Epithelial cell of esophagus (primary cell): ENCODE results near the gene GNAS-AS1.

ENCODE experiments used
- DNase-seq: peaks from one replicate; pipeline ENCODE4 v3.0.0; 2010; ENCODE audit warnings: low read depth
- H3K4me3 ChIP-seq: 2 replicates; pipeline ENCODE4 v1.5.1; 2011; ENCODE audit warnings: mild to moderate bottlenecking, low read length, control low read depth
- CTCF ChIP-seq: IDR thresholded peaks from 2 replicates; pipeline ENCODE4 v1.5.1; 2011; ENCODE audit warnings: low read depth, mild to moderate bottlenecking, low read length, control low read depth, inconsistent platforms; ENCODE audit not compliant: insufficient read depth; ENCODE audit errors: missing control alignments

Gene GNAS-AS1

DNA sequence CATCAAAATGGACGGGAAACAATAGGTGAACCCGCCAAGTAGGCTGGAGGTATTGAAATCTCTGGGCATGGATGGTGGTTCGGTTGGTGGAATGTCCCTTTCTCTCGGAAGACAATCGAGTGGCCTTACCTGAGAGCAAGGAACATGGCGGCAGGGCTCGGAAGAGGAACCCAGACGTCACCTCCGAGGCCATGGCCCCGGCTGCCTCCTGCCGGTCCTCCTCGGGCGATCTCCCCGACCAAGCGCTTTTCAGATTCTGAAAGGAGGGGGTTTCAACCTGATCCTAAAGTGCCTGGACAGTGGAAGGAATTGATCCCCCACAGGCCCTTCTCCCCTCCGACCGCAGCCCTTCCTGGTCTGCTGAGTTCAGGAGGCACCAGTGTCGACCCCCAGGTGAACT, 47.2 kb downstream of the GNAS-AS1 start:
- DNase-seq = no peak
- no peak for TF ChIP-seq CTCF
- no peak overlapping the region for H3K4me3 ChIP-seq

DNA sequence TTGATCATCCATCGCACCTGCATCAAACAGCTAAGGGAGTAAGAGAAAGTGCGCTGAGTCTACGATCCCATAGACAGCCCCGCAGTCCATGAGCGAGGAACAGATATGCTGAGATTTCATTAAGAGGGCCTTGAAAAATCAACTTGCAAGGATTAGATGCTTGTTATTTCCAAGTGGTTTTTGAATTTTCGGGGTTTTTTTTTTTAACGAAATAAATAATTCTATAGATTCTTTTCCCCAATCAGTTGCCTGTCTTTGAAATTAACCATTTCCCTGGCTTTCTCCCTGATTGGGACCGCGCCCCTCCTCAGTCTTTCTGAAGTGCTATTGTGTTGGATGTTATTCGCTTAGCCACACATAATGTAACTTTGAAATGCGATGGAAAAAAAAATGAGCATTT, 48.6 kb downstream of the GNAS-AS1 start:
- H3K4me3 ChIP-seq = no peak overlapping the region
- no peak for DNase-seq
- TF ChIP-seq CTCF = no peak

DNA sequence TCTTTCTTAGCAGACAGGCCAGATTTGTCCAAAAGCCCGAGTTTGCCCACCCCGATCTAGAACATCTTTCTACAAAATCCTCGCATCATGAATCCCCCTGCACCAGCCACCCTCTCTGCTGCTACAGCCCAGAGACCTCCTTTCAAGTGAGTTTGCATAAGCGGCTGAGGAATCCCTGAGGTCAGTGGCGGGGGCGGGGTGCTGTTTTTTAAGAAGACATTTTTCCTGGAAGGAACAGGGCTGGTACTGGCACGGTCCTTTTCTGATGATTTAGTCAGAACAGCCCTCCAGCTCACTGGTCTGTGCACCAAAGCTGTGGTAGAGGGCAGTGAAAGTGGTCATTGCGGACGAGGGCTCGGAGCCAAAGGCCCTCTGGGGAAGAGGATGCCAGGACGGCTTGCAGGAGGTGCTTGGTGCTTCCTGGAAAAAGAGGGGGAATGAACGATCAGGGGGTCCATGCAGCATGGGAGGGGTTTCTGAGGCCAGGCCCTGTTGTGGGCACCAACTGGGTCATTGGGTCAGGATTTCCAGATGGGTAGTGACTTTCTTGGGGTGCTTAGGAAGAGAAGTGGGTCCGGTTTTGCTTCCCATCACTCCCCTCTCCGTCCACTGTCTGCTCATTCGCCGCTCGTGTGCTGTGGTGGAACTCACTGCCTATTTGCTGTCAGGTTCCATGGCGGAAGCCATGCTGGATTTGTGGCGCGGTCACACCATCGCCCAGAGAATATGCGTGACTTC, 50.4 kb downstream of the GNAS-AS1 start:
- H3K4me3 ChIP-seq = no peak overlapping the region
- no peak for TF ChIP-seq CTCF
- DNase-seq = no peak

DNA sequence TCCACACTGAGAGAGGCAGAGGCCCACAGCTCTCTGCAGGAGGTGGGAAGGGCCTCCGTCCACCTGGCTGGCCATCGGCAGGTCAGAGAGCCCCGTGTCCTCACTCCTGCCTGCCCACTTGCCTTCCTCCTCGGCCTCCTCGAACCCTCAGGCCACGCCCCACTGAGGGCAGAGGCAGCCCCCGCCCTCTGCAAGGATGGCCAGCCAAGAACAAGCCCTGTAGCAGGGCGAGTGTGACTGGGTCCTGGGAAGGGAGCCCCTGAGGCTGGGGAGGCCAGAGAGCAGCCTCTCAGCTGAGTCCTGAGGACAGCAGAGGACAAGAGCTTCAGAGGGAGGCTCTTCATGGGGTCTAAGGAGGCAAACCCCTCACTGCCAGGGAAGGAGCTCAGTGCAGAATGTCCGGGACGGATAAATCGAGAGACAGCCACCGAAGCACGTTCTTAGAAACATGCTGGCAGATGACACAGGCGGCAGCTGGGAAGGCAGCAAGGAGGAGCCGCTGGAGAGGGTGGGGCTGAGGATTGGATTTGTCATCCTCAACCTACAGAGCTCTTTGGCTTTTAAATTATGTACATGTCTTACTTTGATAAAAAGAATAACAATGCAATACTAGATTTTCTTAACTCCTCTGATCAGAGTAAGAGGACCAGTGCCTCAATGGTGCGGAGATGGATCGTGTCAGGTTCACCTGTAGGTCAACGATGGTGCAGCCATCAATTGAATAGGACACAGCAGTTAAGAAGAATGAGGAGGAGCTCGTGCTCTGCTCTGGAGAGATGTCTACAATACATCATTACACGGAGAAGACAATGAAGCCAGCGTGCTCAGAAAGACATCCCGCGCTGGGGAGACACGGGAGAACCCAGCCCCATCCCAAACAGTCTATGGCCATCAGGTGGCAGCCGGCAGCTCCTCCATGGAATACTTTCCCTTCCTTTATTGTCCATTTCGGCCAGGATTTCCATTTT, 53.0 kb downstream of the GNAS-AS1 start:
- no peak overlapping the region for H3K4me3 ChIP-seq
- no peak for TF ChIP-seq CTCF
- DNase-seq = no peak

DNA sequence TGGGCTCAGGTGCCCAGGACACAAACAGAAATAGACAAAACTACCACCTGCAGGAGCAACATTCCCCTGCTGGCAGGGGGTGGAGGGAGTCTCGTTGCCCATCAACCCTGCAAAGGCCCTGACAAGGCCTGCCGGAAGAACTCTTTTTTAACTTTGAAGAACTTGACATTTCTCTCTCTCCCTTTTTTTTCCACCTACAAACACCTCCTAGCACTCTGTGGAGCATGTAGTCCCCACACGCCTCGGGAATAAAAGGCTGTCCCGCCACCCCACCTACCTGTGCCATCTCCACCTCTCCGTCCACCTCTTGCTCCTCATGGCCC, 54.8 kb downstream of the GNAS-AS1 start:
- DNase-seq = no peak
- no peak for TF ChIP-seq CTCF
- no peak overlapping the region for H3K4me3 ChIP-seq

DNA sequence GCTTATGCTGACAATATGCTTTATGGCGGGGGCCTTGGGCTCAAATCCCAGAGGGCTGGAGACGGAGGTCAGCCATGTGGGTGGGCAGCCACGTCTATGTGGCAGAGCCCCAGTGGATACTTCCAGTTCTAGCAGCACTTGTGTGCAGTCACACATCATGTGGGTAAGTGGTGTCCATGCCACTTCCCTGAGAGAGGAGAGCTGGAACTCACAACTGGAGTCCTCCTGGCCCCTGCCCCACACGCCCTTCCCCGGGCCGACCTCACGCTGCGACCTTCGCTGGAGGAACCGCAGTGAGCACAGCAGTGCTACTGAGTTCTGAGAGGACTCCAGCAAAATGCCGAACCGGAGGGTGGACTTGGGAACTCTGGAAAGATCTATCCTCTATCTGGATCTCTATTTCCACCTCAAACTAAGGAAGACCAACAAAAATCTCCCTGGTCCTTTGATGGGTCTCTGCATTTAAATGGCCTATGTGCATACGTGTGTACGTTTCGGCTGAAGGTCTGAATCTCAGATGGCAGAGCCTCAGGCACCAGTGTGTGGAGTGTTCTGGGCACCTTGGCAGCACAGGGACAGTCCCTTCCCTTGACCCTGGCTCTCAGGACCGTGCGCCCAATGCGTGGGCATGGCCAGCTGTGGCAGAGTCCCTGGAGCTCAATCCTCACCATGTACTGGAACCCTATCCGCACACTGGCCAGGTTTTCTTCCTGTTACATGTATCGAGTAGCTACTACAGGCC, 55.4 kb downstream of the GNAS-AS1 start:
- no peak overlapping the region for H3K4me3 ChIP-seq
- DNase-seq = no peak
- no peak for TF ChIP-seq CTCF
